T-cell (primary cell): ENCODE results near the gene RNF144B. TPM values are rescaled to one million over a fixed set of nuclear protein-coding genes. Genes with fewer than 3 reads are reported as not detected.

Experiments
- ATAC-seq, 4 experiments: fragments of 200-7000 bp in 3 of 4; fragments of 150-1000 bp in 1 of 4; cut with Tn5 transposase; replicated peaks in 1 of 4; 1 replicate in 3 of 4; 2 replicates in 1 of 4; pipeline ENCODE4 v1.10.0; 2021; ENCODE audit warnings: moderate library complexity in 3 of 4, mild to moderate bottlenecking in 2 of 4, moderate number of reproducible peaks in 1 of 4
- CTCF ChIA-PET, 2 donors: fragments of 300-600 bp; sonication (Branson Sonifier 250); formaldehyde crosslinking; loops; one replicate each; lab custom pipeline; 2022; ENCODE audit warnings: antibody characterized with exemption in 2 of 2; lab: Charles Lee
- POLR2A ChIA-PET, 2 donors: fragments of 300-600 bp; sonication (Branson Sonifier 250); formaldehyde crosslinking; loops; one replicate each; lab custom pipeline; 2022; ENCODE audit warnings: antibody characterized with exemption in 2 of 2; lab: Charles Lee
- DNase-seq, 35 experiments: peaks; one replicate each; pipeline versions ENCODE4 v3.0.0 to v3.0.0-alpha.2; 2013 to 2023
- H3K27ac ChIP-seq: one replicate; pipeline ENCODE4 v1.5.1; 2013; ENCODE audit warnings: low read length
- H3K27me3 ChIP-seq, 2 experiments: replicated peaks in 1 of 2; 1 replicate in 1 of 2; 2 replicates in 1 of 2; pipeline versions ENCODE4 v1.6.1 to v1.7.0; 2013; ENCODE audit warnings: low read length in 1 of 2, mixed read lengths in 1 of 2; ENCODE audit not compliant: control insufficient read depth in 2 of 2, insufficient read depth in 2 of 2; ENCODE audit errors: extremely low read depth in 1 of 2
- H3K36me3 ChIP-seq, 2 donors: 1 replicate in 1 of 2; 2 replicates in 1 of 2; pipeline versions ENCODE4 v1.6.1 to v1.7.0; 2013; ENCODE audit warnings: low read length in 1 of 2; ENCODE audit not compliant: control insufficient read depth in 2 of 2, insufficient read depth in 1 of 2; ENCODE audit errors: extremely low read depth in 1 of 2
- H3K4me1 ChIP-seq, 2 experiments: 1 replicate in 1 of 2; 2 replicates in 1 of 2; pipeline versions ENCODE4 v1.6.1 to v1.7.0; 2013; ENCODE audit warnings: low read length in 2 of 2, mixed read lengths in 1 of 2; ENCODE audit not compliant: insufficient read depth in 2 of 2, control insufficient read depth in 1 of 2; ENCODE audit errors: extremely low read depth in 1 of 2
- H3K4me3 ChIP-seq, 2 donors: 1 replicate in 1 of 2; 2 replicates in 1 of 2; pipeline versions ENCODE4 v1.5.1 to v1.7.0; 2013; ENCODE audit warnings: mild to moderate bottlenecking in 2 of 2, low read length in 1 of 2, moderate library complexity in 1 of 2; ENCODE audit not compliant: control insufficient read depth in 1 of 2; ENCODE audit errors: extremely low read depth in 1 of 2
- H3K9me3 ChIP-seq: 2 replicates; pipeline ENCODE4 v1.7.0; 2013
- H3K27ac Mint-ChIP-seq, 2 donors: one replicate each; pipeline ENCODE4 v1.8.0; 2020 to 2021; ENCODE audit warnings: mild to moderate bottlenecking in 2 of 2, mixed read lengths in 2 of 2
- H3K27me3 Mint-ChIP-seq, 2 donors: one replicate each; pipeline ENCODE4 v1.8.0; 2021 to 2022; ENCODE audit warnings: mixed read lengths in 2 of 2
- H3K36me3 Mint-ChIP-seq: one replicate; pipeline ENCODE4 v1.8.0; 2021; ENCODE audit warnings: mixed read lengths
- H3K4me1 Mint-ChIP-seq, 3 donors: one replicate each; pipeline ENCODE4 v1.8.0; 2020 to 2022; ENCODE audit warnings: mixed read lengths in 3 of 3, mild to moderate bottlenecking in 1 of 3
- H3K4me3 Mint-ChIP-seq, 3 donors: one replicate each; pipeline ENCODE4 v1.8.0; 2020 to 2022; ENCODE audit warnings: mild to moderate bottlenecking in 3 of 3, mixed read lengths in 3 of 3, moderate library complexity in 3 of 3
- H3K9me3 Mint-ChIP-seq, 3 donors: one replicate each; pipeline ENCODE4 v1.8.0; 2020 to 2022; ENCODE audit warnings: mixed read lengths in 3 of 3
- WGBS: methylation state at CpG from one replicate; pipeline ENCODE4 v1.1.5; 2013; ENCODE audit warnings: missing lambda C conversion rate; ENCODE audit not compliant: insufficient coverage; 5-methylcytosine and 5-hydroxymethylcytosine counted together
- total RNA-seq, 35 experiments: library from RNA in 6 of 35; stranded (reverse) in 6 of 35; fragments of 120-200 nt in 1 of 35; gene quantifications; one replicate each; pipeline versions ENCODE4 v1.2.1 to v1.2.4 and lab custom pipeline; 2013 to 2026

The RNF144B gene
- total RNA-seq, 5 donors from 2014 or later (not counting 1 experiment from before 2014, with no cell fraction given): 3.2 to 4.8 (median 4.3) TPM

DNA sequence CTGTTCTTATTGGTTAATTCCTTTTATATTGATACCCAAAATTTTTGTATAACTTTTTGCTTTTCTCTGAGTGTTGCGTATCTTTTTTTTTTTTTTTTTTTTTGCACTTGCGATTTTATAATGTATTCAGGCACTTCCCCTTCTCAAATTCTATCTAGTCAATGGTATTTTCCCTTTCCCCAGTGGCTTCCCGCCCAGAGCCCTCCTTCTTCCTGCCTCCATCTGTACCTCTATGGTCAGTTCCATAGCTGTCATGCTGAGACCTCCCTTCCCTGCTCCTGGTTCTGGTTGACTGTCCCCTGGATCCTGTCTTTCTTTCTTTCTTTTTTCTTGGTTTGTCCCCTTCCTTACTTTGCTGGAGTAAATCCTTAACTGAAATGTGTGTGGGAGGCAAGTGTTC is 94.7 kb downstream of the RNF144B start:
- Histone ChIP-seq H3K27ac (no peak overlapping the region), H3K27me3 (no peaks in the 10 kb centered on the region), H3K4me1 (peaks cover 0 to 5% of the 10 kb centered on the region in 2 experiments), H3K9me3 (no peaks in the 10 kb centered on the region), H3K36me3 (no peaks in the 10 kb centered on the region), H3K4me3 (no peak overlapping the region)
- no peak overlapping the region for H3K27ac Mint-ChIP-seq
- ATAC-seq (no peak), DNase-seq (no peak)
- H3K36me3 Mint-ChIP-seq: no peaks in the 10 kb centered on the region
- POLR2A ChIA-PET: interaction anchor here in 1 of 2 donors (0.6 kb wide), 1 partner anchor 112 kb away, joined by 3 read pairs; no protein-coding TSS in a partner anchor
- 89% methylated on average over 1 of the region's 3 CpGs for WGBS
- no peaks in the 10 kb centered on the region for H3K9me3 Mint-ChIP-seq
- peaks cover 8 to 20% of the 10 kb centered on the region in 2 donors for H3K27me3 Mint-ChIP-seq
- H3K4me3 Mint-ChIP-seq: no peak overlapping the region
- CTCF ChIA-PET: no interaction called here
- H3K4me1 Mint-ChIP-seq: peaks cover 7% of the 10 kb centered on the region in 3 donors

DNA sequence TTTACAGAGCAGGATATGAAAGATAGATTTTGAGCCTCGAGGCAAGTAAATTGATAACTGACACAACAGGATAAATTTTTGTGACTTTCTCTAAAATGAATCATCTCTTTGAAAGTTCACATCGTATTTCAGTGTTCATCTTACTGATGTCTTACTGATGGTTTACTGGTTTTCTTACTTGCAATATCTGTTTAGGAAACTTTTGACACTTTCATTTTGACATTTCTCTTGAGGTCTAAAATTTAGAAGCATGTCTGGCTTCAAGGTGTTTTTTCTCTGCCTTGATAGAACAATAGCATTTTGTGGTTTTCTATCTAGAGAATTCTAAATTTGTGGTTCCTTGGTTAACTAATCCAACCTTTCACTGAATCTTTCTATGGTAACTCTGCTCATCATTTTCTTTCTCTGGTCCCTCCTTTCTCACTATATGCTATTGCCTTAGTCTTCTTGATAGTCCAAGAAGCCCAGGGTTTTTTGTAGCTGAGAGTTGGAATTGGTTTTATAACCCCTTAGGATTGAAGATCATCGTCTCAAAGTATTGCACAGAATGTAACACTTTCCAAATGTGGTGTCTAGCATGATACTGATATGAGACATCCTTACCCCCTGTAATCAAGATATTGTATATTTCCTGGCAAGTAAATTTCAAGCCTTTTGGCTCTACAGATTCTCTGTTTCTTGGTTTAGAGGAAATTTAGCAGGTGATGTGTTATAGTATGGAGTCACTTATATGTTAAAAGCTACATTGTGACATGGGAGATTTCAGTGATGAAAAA is 98.7 kb downstream of the RNF144B start:
- Histone ChIP-seq H3K36me3 (no peaks in the 10 kb centered on the region), H3K4me3 (no peak overlapping the region), H3K9me3 (no peaks in the 10 kb centered on the region), H3K27ac (no peak overlapping the region), H3K4me1 (no peaks in the 10 kb centered on the region), H3K27me3 (no peaks in the 10 kb centered on the region)
- CTCF ChIA-PET: no interaction called here
- ATAC-seq (no peak), DNase-seq (no peak)
- no peak overlapping the region for H3K27ac Mint-ChIP-seq
- H3K36me3 Mint-ChIP-seq: no peaks in the 10 kb centered on the region
- POLR2A ChIA-PET: no interaction called here
- peaks cover 0 to 7% (median 1%) of the 10 kb centered on the region in 3 donors for H3K4me1 Mint-ChIP-seq
- H3K4me3 Mint-ChIP-seq: no peak overlapping the region
- H3K9me3 Mint-ChIP-seq: no peaks in the 10 kb centered on the region
- no CpG with 5 or more reads among the region's 3 CpGs for WGBS
- H3K27me3 Mint-ChIP-seq: peaks cover 14 to 20% of the 10 kb centered on the region in 2 donors

DNA sequence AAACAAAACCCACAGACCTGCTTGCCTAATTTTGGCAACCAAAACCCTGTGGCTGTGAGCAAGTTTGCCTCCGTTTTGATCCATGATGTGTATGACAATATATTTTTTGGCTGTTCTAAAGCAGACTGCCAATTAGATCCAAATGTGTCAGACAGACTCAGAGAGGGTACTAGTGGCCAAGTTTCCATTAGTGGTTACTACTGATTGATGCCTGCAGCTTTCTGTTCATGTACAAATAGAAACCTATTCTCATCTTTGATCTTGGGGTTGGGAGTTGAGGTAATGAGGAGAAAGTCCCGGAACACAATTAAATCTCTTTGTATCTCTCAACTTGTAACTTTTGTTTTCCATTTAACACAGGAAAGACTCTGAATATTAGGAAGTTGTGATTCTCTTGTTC is 100.9 kb downstream of the RNF144B start:
- no peak overlapping the region for H3K4me3 ChIP-seq
- ATAC-seq (no peak), DNase-seq (no peak)
- Mint-ChIP-seq H3K9me3 (no peaks in the 10 kb centered on the region), H3K36me3 (no peaks in the 10 kb centered on the region), H3K4me3 (no peak overlapping the region), H3K27me3 (peaks cover 12 to 16% of the 10 kb centered on the region in 2 donors), H3K4me1 (peaks cover 0 to 7% (median 1%) of the 10 kb centered on the region in 3 donors), H3K27ac (no peak overlapping the region)
- ChIA-PET CTCF (no interaction called here), POLR2A (no interaction called here)
- H3K27me3 ChIP-seq: no peaks in the 10 kb centered on the region
- H3K27ac ChIP-seq: no peak overlapping the region
- H3K4me1 ChIP-seq: no peaks in the 10 kb centered on the region
- H3K9me3 ChIP-seq: no peaks in the 10 kb centered on the region
- 100% methylated on average over 1 of the region's 2 CpGs for WGBS
- no peaks in the 10 kb centered on the region for H3K36me3 ChIP-seq

DNA sequence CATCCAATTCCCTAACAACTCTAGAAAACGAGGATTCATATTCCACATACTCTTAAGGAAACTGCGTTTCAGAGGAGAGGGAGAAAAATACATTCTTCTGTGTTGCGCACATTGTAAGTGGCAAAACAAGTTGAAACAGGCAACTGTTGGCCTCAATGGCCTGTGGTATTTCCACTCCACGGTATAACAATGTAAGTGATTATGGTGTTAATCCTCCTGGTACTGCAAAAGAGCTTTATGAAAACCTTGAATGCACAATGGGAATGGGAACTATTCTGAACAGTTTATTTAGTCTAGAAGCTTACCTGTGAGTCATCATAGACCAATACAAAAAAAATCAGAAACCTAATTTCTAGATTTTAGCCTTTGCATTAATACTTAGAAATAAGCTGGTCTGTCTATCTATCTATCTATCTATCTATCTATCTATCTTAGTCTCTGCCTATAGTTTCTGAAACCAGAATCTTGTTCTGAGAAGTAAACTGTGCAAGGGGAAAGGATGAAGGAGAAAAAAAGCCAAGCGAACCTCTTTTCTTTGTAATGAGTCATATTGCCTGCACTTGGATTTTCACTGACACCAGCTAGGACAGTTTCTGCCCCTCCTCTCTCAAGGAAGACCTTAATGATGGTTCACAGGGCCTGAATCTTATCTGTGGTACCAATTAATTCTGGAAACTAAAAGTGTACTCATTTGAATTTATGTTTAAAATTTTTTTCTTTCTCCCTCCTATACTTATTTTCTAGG is 101.5 kb downstream of the RNF144B start:
- Mint-ChIP-seq H3K4me3 (no peak overlapping the region), H3K27ac (no peak overlapping the region), H3K36me3 (no peaks in the 10 kb centered on the region), H3K9me3 (no peaks in the 10 kb centered on the region), H3K4me1 (peaks cover 0 to 7% (median 1%) of the 10 kb centered on the region in 3 donors), H3K27me3 (peaks cover 12 to 13% of the 10 kb centered on the region in 2 donors)
- no peaks in the 10 kb centered on the region for H3K9me3 ChIP-seq
- no peak overlapping the region for H3K4me3 ChIP-seq
- POLR2A ChIA-PET: no interaction called here
- H3K27me3 ChIP-seq: no peaks in the 10 kb centered on the region
- DNase-seq (no peak), ATAC-seq (no peak)
- WGBS: 100% methylated on average over 2 of the region's 5 CpGs
- H3K36me3 ChIP-seq: no peaks in the 10 kb centered on the region
- no peak overlapping the region for H3K27ac ChIP-seq
- no peaks in the 10 kb centered on the region for H3K4me1 ChIP-seq
- CTCF ChIA-PET: interaction anchor here in 1 of 2 donors (0.7 kb wide), 1 partner anchor 16 kb away, joined by 3 read pairs; no protein-coding TSS in a partner anchor

DNA sequence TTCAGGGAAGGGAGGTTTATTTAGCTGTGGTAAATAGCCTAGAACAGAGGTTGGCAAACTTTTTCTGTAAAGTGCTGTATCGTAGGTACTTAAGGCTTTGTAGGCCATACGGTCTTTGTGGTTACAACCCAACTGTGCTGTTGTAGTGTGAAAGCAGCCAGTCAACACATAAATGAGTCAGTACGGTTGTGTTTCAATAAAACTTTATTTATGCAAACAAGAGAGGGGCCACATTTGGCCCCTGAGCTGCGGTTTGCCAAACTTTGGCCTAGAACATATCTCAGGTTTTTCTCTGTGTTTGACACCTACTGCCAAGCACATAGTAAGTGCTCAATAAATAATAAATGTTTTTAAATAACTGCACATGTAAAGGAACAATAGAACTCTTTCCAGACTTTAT is 102.2 kb downstream of the RNF144B start:
- Mint-ChIP-seq H3K27ac (no peak overlapping the region), H3K4me3 (no peak overlapping the region), H3K9me3 (no peaks in the 10 kb centered on the region), H3K27me3 (peaks cover 12 to 13% of the 10 kb centered on the region in 2 donors), H3K36me3 (no peaks in the 10 kb centered on the region), H3K4me1 (peaks cover 0 to 7% (median 1%) of the 10 kb centered on the region in 3 donors)
- 76% methylated on average over 3 of the region's 4 CpGs for WGBS
- H3K27me3 ChIP-seq: no peaks in the 10 kb centered on the region
- H3K9me3 ChIP-seq: no peaks in the 10 kb centered on the region
- POLR2A ChIA-PET: no interaction called here
- ATAC-seq (no peak), DNase-seq (no peak)
- no peaks in the 10 kb centered on the region for H3K4me1 ChIP-seq
- no peaks in the 10 kb centered on the region for H3K36me3 ChIP-seq
- CTCF ChIA-PET: interaction anchor here in 1 of 2 donors (1.1 kb wide), 1 partner anchor 12 kb away, joined by 3 read pairs; no protein-coding TSS in a partner anchor
- H3K4me3 ChIP-seq: no peak overlapping the region
- H3K27ac ChIP-seq: no peak overlapping the region

DNA sequence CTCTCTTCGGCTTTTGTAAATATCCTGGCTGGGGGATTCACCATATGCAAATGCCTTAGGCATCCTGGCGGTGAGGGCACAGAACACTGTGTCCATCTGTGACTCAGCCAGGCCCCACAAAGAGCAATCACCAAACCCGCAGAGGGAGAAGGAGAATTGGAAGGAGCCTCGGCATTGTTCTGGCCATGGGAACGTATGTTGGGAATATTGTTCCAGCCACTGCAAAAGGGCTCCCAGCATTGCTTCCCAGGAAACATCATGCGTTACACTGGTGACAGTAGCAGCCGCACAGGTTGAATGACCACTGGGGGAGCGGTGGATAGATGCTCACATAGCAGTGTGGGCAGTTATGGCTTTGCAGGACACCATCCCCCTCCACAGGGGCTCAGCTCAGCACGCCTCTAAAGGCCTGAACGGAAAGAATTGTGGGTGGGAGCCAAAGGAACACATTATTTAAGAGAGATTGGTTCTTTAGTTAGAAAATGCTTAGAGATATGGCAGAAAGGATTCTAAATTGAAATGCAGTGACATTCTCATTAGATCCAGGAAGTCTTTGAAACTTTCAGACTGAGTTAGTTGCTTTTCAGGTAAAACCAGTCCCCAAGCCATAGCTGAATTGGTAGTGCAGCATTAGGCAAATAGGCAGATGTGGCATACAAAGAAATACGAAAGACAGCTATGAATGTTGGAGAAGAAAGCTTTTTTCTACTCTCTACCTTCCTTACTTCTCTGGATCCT is 104.3 kb downstream of the RNF144B start:
- ATAC-seq: no peak
- no peaks in the 10 kb centered on the region for H3K4me1 Mint-ChIP-seq
- Histone ChIP-seq H3K4me1 (no peaks in the 10 kb centered on the region), H3K36me3 (no peaks in the 10 kb centered on the region), H3K9me3 (no peaks in the 10 kb centered on the region), H3K4me3 (no peak overlapping the region), H3K27ac (no peak overlapping the region), H3K27me3 (no peaks in the 10 kb centered on the region)
- H3K36me3 Mint-ChIP-seq: no peaks in the 10 kb centered on the region
- no peak overlapping the region for H3K4me3 Mint-ChIP-seq
- no peaks in the 10 kb centered on the region for H3K9me3 Mint-ChIP-seq
- no peak overlapping the region for H3K27ac Mint-ChIP-seq
- POLR2A ChIA-PET: no interaction called here
- CTCF ChIA-PET: interaction anchor here in 1 of 2 donors (0.9 kb wide), 1 partner anchor 649 kb away, joined by 4 read pairs; no protein-coding TSS in a partner anchor
- DNase-seq: no peak
- H3K27me3 Mint-ChIP-seq: peaks cover under 1 to 9% of the 10 kb centered on the region in 2 donors
- WGBS: 69% methylated on average over 3 of the region's 11 CpGs
